ENCODE data around the gene TMCO1. TPM values are rescaled to one million over a fixed set of nuclear protein-coding genes. Genes with fewer than 3 reads are reported as not detected.

Gene TMCO1
- total and polyA plus RNA-seq, 7 experiments from 2014 or later, result 30.4 to 118 (median 51.9) TPM

DNA sequence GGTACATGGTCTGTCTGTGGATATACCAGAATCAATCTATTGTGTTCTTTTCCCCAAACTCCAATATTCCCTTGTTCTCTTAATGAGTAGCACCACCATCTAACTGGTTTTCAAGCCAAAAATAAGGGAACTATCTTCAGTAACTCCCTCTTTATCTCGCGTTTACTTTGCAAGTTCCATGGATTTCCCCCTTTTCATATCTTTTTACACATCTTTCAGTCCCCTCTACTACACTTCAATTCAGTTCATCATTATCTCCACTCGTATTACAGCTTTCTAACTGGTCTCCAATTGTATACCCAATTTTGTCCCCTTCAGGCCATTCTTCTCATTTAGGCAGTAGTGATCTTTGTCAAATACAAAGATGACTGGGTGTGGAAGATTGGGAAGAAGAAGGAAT is 4.1 kb upstream of the TMCO1 start:
- Mint-ChIP-seq H3K27ac (no peak overlapping the region), H3K4me1 (peaks cover 15 to 47% (median 32%) of the 10 kb centered on the region in 7 donors), H3K27me3 (no peaks in the 10 kb centered on the region), H3K9me3 (peaks cover 0 to 2% (median 0%) of the 10 kb centered on the region in 11 donors), H3K36me3 (peaks cover 4 to 33% (median 17%) of the 10 kb centered on the region in 5 donors), H3K4me3 (no peak overlapping the region)
- intact Hi-C loops (cut with micrococcal nuclease), result no loop called here
- H3K9me3 ChIP-seq (ENCODE audit: control insufficient read depth in 2 of 3, low read length in 3 of 3), result no peaks in the 10 kb centered on the region
- DNase-seq, result no peak
- CTCF ChIA-PET, result no interaction called here
- ATAC-seq, result no peak
- peaks cover 13 to 14% of the 10 kb centered on the region in 2 donors for H3K4me1 ChIP-seq (ENCODE audit: control insufficient read depth in 2 of 2, insufficient read depth in 2 of 2, low read length in 2 of 2)
- POLR2A ChIA-PET, result interaction anchor here (0.6 kb wide), 1 partner anchor 61 kb away, joined by 3 read pairs; no protein-coding TSS in a partner anchor
- peaks cover 0 to 1% (median 0%) of the 10 kb centered on the region in 3 experiments for H3K36me3 ChIP-seq (ENCODE audit: control insufficient read depth in 2 of 3, insufficient read depth in 3 of 3, low read length in 3 of 3)
- no peak overlapping the region for H3K27ac ChIP-seq (ENCODE audit: low read depth, low read length)
- H3K4me3 ChIP-seq (ENCODE audit: low read length), result no peak overlapping the region
- H3K27me3 ChIP-seq (ENCODE audit: control insufficient read depth in 2 of 2, insufficient read depth in 2 of 2, low read length in 2 of 2), result no peaks in the 10 kb centered on the region

DNA sequence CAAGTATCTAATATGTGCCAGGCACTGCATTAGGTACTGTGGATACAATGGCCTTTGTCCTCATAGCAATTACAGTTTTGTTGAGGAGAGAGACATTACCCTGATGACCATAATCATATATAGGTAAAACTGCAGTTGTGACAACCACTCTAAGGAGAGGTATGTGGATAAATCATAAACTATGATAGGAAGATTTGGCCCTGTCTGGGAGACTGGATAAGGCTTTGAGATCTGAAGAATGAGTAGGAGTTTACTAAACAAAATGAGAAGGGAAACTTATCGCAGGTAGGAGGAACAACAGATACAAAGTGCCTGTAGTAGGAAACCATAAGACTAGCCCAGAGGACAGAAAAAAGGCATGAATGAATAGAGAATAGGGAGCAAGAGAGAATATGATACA is 4.4 kb downstream of the TMCO1 start:
- peak overlapping the region in 7 of 9 donors; percentile 1 to 45 (median 6) for H3K27ac Mint-ChIP-seq
- Histone ChIP-seq H3K27me3 (ENCODE audit: control insufficient read depth in 2 of 2, insufficient read depth in 2 of 2, low read length in 2 of 2) (no peaks in the 10 kb centered on the region), H3K9me3 (ENCODE audit: control insufficient read depth in 2 of 3, low read length in 3 of 3) (no peaks in the 10 kb centered on the region), H3K36me3 (ENCODE audit: control insufficient read depth in 2 of 3, insufficient read depth in 3 of 3, low read length in 3 of 3) (peaks cover 0 to 35% (median 4%) of the 10 kb centered on the region in 3 experiments), H3K4me3 (ENCODE audit: low read length) (no peak overlapping the region), H3K27ac (ENCODE audit: low read depth, low read length) (no peak overlapping the region), H3K4me1 (ENCODE audit: control insufficient read depth in 2 of 2, insufficient read depth in 2 of 2, low read length in 2 of 2) (peaks cover 13 to 23% of the 10 kb centered on the region in 2 donors)
- POLR2A ChIA-PET, result no interaction called here
- intact Hi-C loops (cut with micrococcal nuclease), result no loop called here
- no peaks in the 10 kb centered on the region for H3K9me3 Mint-ChIP-seq
- peaks cover 15 to 54% (median 38%) of the 10 kb centered on the region in 5 donors for H3K36me3 Mint-ChIP-seq
- peak overlapping the region in 9 of 10 donors; percentile 0 to 63 (median 16) for H3K4me3 Mint-ChIP-seq
- ATAC-seq (no peak), DNase-seq (no peak)
- CTCF ChIA-PET, result no interaction called here
- no peaks in the 10 kb centered on the region for H3K27me3 Mint-ChIP-seq
- H3K4me1 Mint-ChIP-seq, result peaks cover 52 to 83% (median 79%) of the 10 kb centered on the region in 7 donors

DNA sequence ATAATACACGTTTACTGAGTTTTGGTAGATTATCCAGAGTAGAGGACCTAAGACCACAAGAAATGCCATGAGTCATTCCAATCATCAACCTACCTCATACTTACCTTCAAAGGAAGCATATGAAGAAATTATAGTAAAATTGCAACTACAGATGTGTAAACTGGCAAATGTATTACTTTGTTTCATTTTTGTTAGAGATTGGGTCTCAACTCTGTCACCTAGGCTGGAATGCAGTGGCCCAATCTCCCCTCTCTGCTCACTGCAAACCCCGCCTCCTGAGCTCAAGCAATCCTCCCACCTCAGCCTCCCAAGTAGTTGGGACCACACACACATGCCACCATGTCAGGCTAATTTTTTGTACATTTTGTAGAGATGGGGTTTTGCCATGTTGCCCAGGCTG is 5.2 kb downstream of the TMCO1 start:
- Histone ChIP-seq H3K36me3 (ENCODE audit: control insufficient read depth in 2 of 3, insufficient read depth in 3 of 3, low read length in 3 of 3) (peaks cover 4 to 38% (median 8%) of the 10 kb centered on the region in 3 experiments), H3K27ac (ENCODE audit: low read depth, low read length) (no peak overlapping the region), H3K27me3 (ENCODE audit: control insufficient read depth in 2 of 2, insufficient read depth in 2 of 2, low read length in 2 of 2) (no peaks in the 10 kb centered on the region), H3K9me3 (ENCODE audit: control insufficient read depth in 2 of 3, low read length in 3 of 3) (no peaks in the 10 kb centered on the region), H3K4me3 (ENCODE audit: low read length) (no peak overlapping the region), H3K4me1 (ENCODE audit: control insufficient read depth in 2 of 2, insufficient read depth in 2 of 2, low read length in 2 of 2) (peaks cover 12 to 21% of the 10 kb centered on the region in 2 donors)
- ATAC-seq (no peak), DNase-seq (no peak)
- ChIA-PET POLR2A (no interaction called here), CTCF (interaction anchor here (0.6 kb wide), 1 partner anchor 29 kb away, joined by 3 read pairs; no protein-coding TSS in a partner anchor)
- H3K36me3 Mint-ChIP-seq, result peaks cover 15 to 60% (median 37%) of the 10 kb centered on the region in 5 donors
- no peak overlapping the region for H3K27ac Mint-ChIP-seq
- H3K27me3 Mint-ChIP-seq, result no peaks in the 10 kb centered on the region
- H3K4me1 Mint-ChIP-seq, result peaks cover 52 to 80% (median 74%) of the 10 kb centered on the region in 7 donors
- no peaks in the 10 kb centered on the region for H3K9me3 Mint-ChIP-seq
- peak overlapping the region in 2 of 10 donors; percentile 17 to 20 for H3K4me3 Mint-ChIP-seq
- intact Hi-C loops (cut with micrococcal nuclease), result no loop called here

DNA sequence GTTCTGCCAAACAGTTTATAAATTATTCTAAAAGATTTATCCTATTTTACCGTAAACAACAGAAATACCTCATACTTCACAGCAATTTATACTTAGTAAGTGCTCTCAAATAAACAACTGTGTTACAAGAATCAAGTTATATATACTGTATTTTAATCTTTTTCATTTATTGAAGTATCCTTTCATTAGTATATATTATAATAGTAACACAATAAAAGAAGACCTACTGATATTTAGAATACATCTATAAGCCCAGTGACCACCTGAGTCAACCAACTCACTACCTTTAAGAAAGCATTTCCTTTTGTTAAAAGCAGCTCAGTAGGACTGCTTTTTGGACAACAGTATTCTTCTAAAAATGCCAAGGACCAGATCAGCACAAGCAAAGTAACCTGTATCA is 5.9 kb downstream of the TMCO1 start:
- no peak for DNase-seq
- Histone ChIP-seq H3K27me3 (ENCODE audit: control insufficient read depth in 2 of 2, insufficient read depth in 2 of 2, low read length in 2 of 2) (no peaks in the 10 kb centered on the region), H3K27ac (ENCODE audit: low read depth, low read length) (no peak overlapping the region), H3K4me3 (ENCODE audit: low read length) (no peak overlapping the region), H3K4me1 (ENCODE audit: control insufficient read depth in 2 of 2, insufficient read depth in 2 of 2, low read length in 2 of 2) (peaks cover 5 to 18% of the 10 kb centered on the region in 2 donors), H3K9me3 (ENCODE audit: control insufficient read depth in 2 of 3, low read length in 3 of 3) (no peaks in the 10 kb centered on the region), H3K36me3 (ENCODE audit: control insufficient read depth in 2 of 3, insufficient read depth in 3 of 3, low read length in 3 of 3) (peaks cover 6 to 44% (median 15%) of the 10 kb centered on the region in 3 experiments)
- POLR2A ChIA-PET, result no interaction called here
- CTCF ChIA-PET, result no interaction called here
- intact Hi-C loops (cut with micrococcal nuclease), result no loop called here
- Mint-ChIP-seq H3K9me3 (no peaks in the 10 kb centered on the region), H3K4me3 (no peak overlapping the region), H3K4me1 (peaks cover 49 to 78% (median 72%) of the 10 kb centered on the region in 7 donors), H3K36me3 (peaks cover 18 to 67% (median 30%) of the 10 kb centered on the region in 5 donors), H3K27ac (no peak overlapping the region), H3K27me3 (no peaks in the 10 kb centered on the region)
- no peak for ATAC-seq

DNA sequence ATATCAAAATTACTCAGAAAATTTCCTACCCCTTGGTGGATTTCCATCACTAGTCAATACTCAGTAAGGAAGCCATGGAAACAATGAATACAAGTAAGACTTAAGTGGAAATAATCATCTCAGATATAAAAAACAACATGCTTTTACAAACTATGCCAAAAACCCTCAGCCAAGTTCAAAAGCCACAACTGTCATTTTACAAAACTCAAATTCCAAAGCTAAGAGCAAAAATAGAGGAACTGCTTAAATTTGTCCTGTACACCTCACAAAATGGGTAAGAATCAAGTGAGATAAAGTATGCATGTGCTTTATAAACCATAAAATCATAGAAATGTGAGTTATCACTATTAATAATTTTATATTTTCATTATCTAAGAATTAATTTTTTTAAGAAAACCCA is 9.6 kb downstream of the TMCO1 start:
- ATAC-seq (no peak), DNase-seq (no peak)
- H3K4me1 Mint-ChIP-seq, result peaks cover 18 to 59% (median 48%) of the 10 kb centered on the region in 7 donors
- CTCF ChIA-PET, result no interaction called here
- H3K27me3 Mint-ChIP-seq, result no peaks in the 10 kb centered on the region
- no peak overlapping the region for H3K4me3 Mint-ChIP-seq
- peaks cover 4 to 49% (median 13%) of the 10 kb centered on the region in 5 donors for H3K36me3 Mint-ChIP-seq
- Histone ChIP-seq H3K9me3 (ENCODE audit: control insufficient read depth in 2 of 3, low read length in 3 of 3) (no peaks in the 10 kb centered on the region), H3K27ac (ENCODE audit: low read depth, low read length) (no peak overlapping the region), H3K36me3 (ENCODE audit: control insufficient read depth in 2 of 3, insufficient read depth in 3 of 3, low read length in 3 of 3) (peaks cover 15 to 33% (median 16%) of the 10 kb centered on the region in 3 experiments), H3K4me3 (ENCODE audit: low read length) (no peak overlapping the region), H3K27me3 (ENCODE audit: control insufficient read depth in 2 of 2, insufficient read depth in 2 of 2, low read length in 2 of 2) (no peaks in the 10 kb centered on the region), H3K4me1 (ENCODE audit: control insufficient read depth in 2 of 2, insufficient read depth in 2 of 2, low read length in 2 of 2) (peaks cover 0 to 1% of the 10 kb centered on the region in 2 donors)
- intact Hi-C loops (cut with micrococcal nuclease), result no loop called here
- POLR2A ChIA-PET, result interaction anchor here (0.7 kb wide), 1 partner anchor 9 kb away, joined by 3 read pairs; no protein-coding TSS in a partner anchor
- H3K9me3 Mint-ChIP-seq, result no peaks in the 10 kb centered on the region
- H3K27ac Mint-ChIP-seq, result no peak overlapping the region

DNA sequence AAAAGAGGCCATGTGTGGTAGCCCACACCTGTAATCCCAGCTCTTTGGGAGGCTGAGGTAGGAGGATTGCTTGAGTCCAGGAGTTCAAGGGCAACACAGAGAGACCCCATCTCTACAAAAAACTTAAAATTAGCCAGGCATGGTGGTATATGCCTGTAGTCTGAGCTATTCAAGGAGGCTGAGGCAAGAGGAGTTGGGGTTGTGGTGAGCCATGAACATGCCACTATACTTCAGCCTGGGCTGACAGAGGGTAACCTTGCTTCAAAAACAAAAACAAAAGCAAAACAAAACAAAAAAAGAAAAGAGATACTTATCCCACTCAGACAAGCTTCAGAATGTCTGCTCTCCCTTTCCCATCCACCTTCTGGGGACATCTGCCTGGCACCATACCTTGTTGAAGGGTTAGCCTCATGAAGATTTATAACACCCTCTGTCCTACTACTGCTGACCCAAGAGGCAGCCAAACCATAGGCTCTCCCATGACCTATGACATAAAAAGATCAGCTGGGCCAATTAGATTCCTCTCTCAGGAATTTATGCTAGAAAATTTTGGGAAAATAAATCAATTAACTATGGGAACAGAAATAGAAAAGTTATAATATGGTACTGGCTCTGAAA is 13.2 kb downstream of the TMCO1 start:
- POLR2A ChIA-PET, result no interaction called here
- H3K4me1 ChIP-seq (ENCODE audit: control insufficient read depth in 2 of 2, insufficient read depth in 2 of 2, low read length in 2 of 2), result no peaks in the 10 kb centered on the region
- ATAC-seq (no peak), DNase-seq (no peak)
- no peak overlapping the region for H3K27ac ChIP-seq (ENCODE audit: low read depth, low read length)
- Mint-ChIP-seq H3K27me3 (no peaks in the 10 kb centered on the region), H3K4me1 (peaks cover 5 to 38% (median 25%) of the 10 kb centered on the region in 7 donors), H3K9me3 (no peaks in the 10 kb centered on the region), H3K36me3 (peaks cover 4 to 53% (median 8%) of the 10 kb centered on the region in 5 donors), H3K4me3 (no peak overlapping the region), H3K27ac (peak overlapping the region in 3 of 9 donors; percentile 18 to 47 (median 25))
- no peaks in the 10 kb centered on the region for H3K9me3 ChIP-seq (ENCODE audit: control insufficient read depth in 2 of 3, low read length in 3 of 3)
- intact Hi-C loops (cut with micrococcal nuclease), result no loop called here
- H3K27me3 ChIP-seq (ENCODE audit: control insufficient read depth in 2 of 2, insufficient read depth in 2 of 2, low read length in 2 of 2), result no peaks in the 10 kb centered on the region
- H3K4me3 ChIP-seq (ENCODE audit: low read length), result no peak overlapping the region
- CTCF ChIA-PET, result no interaction called here
- H3K36me3 ChIP-seq (ENCODE audit: control insufficient read depth in 2 of 3, insufficient read depth in 3 of 3, low read length in 3 of 3), result peaks cover 15 to 50% (median 16%) of the 10 kb centered on the region in 3 experiments

DNA sequence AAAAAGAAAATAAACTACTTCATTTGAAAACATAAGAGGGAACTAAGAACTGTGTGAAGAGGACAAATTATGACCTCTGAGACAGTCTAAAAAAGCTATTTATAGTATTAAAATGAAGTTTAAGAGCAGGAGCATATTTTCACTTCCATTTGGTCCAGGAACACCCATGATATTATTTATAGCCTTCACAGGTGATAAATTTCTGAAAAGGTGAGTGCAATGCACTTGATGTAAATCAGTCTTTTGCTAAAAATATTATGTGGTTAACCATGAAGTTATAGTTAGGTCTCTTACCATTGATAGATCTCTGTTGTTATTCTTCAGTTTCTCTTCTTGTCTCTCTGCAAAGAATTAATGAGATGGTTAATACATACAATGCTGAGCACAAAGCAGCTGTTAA is 14.7 kb downstream of the TMCO1 start:
- ChIA-PET POLR2A (no interaction called here), CTCF (no interaction called here)
- Mint-ChIP-seq H3K4me1 (peaks cover 5 to 28% (median 16%) of the 10 kb centered on the region in 7 donors), H3K4me3 (no peak overlapping the region), H3K27ac (no peak overlapping the region), H3K36me3 (peaks cover 4 to 44% (median 8%) of the 10 kb centered on the region in 5 donors), H3K9me3 (no peaks in the 10 kb centered on the region), H3K27me3 (no peaks in the 10 kb centered on the region)
- H3K4me3 ChIP-seq (ENCODE audit: low read length), result no peak overlapping the region
- intact Hi-C loops (cut with micrococcal nuclease), result no loop called here
- H3K4me1 ChIP-seq (ENCODE audit: control insufficient read depth in 2 of 2, insufficient read depth in 2 of 2, low read length in 2 of 2), result no peaks in the 10 kb centered on the region
- no peak overlapping the region for H3K27ac ChIP-seq (ENCODE audit: low read depth, low read length)
- H3K27me3 ChIP-seq (ENCODE audit: control insufficient read depth in 2 of 2, insufficient read depth in 2 of 2, low read length in 2 of 2), result no peaks in the 10 kb centered on the region
- ATAC-seq (no peak), DNase-seq (no peak)
- H3K36me3 ChIP-seq (ENCODE audit: control insufficient read depth in 2 of 3, insufficient read depth in 3 of 3, low read length in 3 of 3), result peaks cover 11 to 50% (median 14%) of the 10 kb centered on the region in 3 experiments
- H3K9me3 ChIP-seq (ENCODE audit: control insufficient read depth in 2 of 3, low read length in 3 of 3), result no peaks in the 10 kb centered on the region
